ENCODE results near the gene IL23R.

IL23R gene

DNA sequence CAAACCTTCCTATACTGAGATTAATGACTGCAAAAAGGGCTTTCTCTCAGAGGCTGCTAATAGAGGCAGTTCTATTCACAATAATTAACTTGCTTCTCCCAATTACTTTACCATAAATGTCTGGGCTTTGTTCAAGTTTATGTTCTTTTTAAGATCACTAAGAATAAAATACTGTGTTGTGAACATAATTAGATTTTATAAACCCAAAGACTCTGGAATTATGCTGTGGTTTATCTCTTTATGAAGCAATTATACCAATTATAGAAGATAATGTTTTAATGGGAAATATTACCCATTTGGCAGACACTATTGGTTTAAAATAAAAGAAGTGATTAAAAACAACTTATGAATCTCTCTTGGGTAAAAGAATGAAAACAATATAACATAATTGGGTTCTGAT is 97.9 kb downstream of the IL23R start:
- no peak for DNase-seq (ENCODE audit: extremely low read depth, insufficient read length)
- Histone ChIP-seq H3K27me3 (replicated peaks; ENCODE audit: control insufficient read depth, insufficient read depth, low read length) (no peaks in the 10 kb centered on the region), H3K36me3 (ENCODE audit: control insufficient read depth, insufficient read depth, low read length) (no peaks in the 10 kb centered on the region), H3K4me3 (replicated peaks; ENCODE audit: low read depth, low read length) (no peak overlapping the region)
- TF ChIP-seq, protein P1, sequence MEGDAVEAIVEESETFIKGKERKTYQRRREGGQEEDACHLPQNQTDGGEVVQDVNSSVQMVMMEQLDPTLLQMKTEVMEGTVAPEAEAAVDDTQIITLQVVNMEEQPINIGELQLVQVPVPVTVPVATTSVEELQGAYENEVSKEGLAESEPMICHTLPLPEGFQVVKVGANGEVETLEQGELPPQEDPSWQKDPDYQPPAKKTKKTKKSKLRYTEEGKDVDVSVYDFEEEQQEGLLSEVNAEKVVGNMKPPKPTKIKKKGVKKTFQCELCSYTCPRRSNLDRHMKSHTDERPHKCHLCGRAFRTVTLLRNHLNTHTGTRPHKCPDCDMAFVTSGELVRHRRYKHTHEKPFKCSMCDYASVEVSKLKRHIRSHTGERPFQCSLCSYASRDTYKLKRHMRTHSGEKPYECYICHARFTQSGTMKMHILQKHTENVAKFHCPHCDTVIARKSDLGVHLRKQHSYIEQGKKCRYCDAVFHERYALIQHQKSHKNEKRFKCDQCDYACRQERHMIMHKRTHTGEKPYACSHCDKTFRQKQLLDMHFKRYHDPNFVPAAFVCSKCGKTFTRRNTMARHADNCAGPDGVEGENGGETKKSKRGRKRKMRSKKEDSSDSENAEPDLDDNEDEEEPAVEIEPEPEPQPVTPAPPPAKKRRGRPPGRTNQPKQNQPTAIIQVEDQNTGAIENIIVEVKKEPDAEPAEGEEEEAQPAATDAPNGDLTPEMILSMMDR (IDR thresholded peaks at IDR 0.05; ENCODE audit: insufficient read depth, low read length, poor library complexity, severe bottlenecking), result no peak

DNA sequence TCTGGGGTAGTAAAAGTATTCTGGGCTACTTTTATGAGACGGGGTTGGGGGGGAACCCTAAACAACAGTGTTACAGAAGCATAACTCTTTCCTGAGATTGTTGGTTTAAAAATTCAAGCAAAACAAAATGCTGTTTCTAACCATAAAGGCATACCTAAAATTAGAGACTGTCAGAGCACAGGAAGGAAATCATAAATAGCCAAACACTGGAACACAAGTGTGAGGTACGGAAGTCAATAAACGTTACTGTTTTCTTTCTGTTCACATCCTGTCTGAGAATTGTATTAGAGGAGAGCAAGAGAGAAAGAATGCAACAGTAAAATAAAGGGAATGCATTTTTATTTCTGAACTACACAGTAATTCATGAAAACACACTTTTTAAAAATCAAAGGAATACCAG is 98.6 kb downstream of the IL23R start:
- Histone ChIP-seq H3K36me3 (ENCODE audit: control insufficient read depth, insufficient read depth, low read length) (no peaks in the 10 kb centered on the region), H3K27me3 (replicated peaks; ENCODE audit: control insufficient read depth, insufficient read depth, low read length) (no peaks in the 10 kb centered on the region), H3K4me3 (replicated peaks; ENCODE audit: low read depth, low read length) (no peak overlapping the region)
- no peak for DNase-seq (ENCODE audit: extremely low read depth, insufficient read length)
- TF ChIP-seq, protein P1 (IDR thresholded peaks at IDR 0.05; ENCODE audit: insufficient read depth, low read length, poor library complexity, severe bottlenecking), result no peak

DNA sequence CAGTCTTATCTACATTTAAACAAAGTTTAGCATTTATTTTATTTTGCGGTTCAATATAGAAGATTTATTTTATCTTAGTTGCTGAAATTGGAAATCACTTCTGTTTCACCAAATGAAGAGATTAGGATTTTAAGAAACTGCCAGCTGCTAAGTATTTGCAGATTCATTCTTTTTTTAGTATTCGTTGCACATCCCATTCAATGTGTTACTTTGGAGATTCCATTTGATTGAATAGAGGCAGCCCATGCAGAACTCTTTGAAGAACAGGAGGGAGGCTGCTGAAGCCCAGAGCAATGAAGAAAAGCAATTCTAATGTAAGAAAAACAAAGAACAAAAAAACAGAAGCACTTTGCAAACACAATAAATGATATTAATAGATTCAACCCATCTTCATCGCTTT is 102.8 kb downstream of the IL23R start:
- no peaks in the 10 kb centered on the region for H3K27me3 ChIP-seq (replicated peaks; ENCODE audit: control insufficient read depth, insufficient read depth, low read length)
- no peak overlapping the region for H3K4me3 ChIP-seq (replicated peaks; ENCODE audit: low read depth, low read length)
- DNase-seq (ENCODE audit: extremely low read depth, insufficient read length), result no peak
- no peaks in the 10 kb centered on the region for H3K36me3 ChIP-seq (ENCODE audit: control insufficient read depth, insufficient read depth, low read length)
- TF ChIP-seq, protein P1 (IDR thresholded peaks at IDR 0.05; ENCODE audit: insufficient read depth, low read length, poor library complexity, severe bottlenecking), result no peak

DNA sequence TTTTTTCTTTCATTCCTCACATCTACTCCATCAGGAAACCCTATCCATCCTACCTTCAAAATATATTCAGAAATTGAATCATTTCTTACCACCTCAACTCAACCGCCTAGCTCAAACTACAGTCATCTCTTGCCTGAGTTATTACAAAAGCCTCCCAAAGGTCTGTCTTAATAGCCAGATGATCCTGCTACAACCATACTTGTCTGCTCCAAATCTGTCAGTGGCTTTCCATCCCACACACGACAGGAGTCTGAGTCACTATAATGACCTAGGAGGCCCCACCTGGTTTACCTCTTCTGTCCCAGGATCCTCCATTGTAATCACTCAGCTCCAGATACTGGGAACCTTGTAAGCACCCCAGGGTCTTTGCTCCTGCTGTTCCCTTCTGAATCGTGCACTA is 104.3 kb downstream of the IL23R start:
- no peaks in the 10 kb centered on the region for H3K27me3 ChIP-seq (replicated peaks; ENCODE audit: control insufficient read depth, insufficient read depth, low read length)
- no peaks in the 10 kb centered on the region for H3K36me3 ChIP-seq (ENCODE audit: control insufficient read depth, insufficient read depth, low read length)
- TF ChIP-seq, protein P1 (IDR thresholded peaks at IDR 0.05; ENCODE audit: insufficient read depth, low read length, poor library complexity, severe bottlenecking), result no peak
- H3K4me3 ChIP-seq (replicated peaks; ENCODE audit: low read depth, low read length), result no peak overlapping the region
- DNase-seq (ENCODE audit: extremely low read depth, insufficient read length), result no peak

DNA sequence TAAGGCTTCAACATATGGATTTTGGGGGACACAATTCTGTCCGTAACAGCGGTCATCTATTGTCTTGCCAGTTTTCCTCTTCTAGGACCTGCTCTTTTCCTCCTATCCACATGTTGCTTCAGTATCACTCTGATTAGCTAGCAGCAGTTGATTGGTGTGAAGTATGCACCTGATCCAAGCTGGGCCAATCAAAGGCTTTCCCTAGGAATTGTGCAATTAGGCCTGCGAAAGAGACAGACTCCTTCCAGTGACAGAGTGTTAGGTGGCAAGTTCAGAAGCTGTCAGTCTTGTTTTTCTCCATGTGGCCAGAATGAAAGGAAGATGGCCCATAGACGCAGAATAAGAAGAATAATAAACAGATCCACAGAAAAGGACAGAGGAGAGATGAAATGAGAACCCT is 107.3 kb downstream of the IL23R start:
- DNase-seq (ENCODE audit: extremely low read depth, insufficient read length), result no peak
- Histone ChIP-seq H3K4me3 (replicated peaks; ENCODE audit: low read depth, low read length) (no peak overlapping the region), H3K36me3 (ENCODE audit: control insufficient read depth, insufficient read depth, low read length) (no peaks in the 10 kb centered on the region), H3K27me3 (replicated peaks; ENCODE audit: control insufficient read depth, insufficient read depth, low read length) (no peaks in the 10 kb centered on the region)
- TF ChIP-seq, protein P1 (IDR thresholded peaks at IDR 0.05; ENCODE audit: insufficient read depth, low read length, poor library complexity, severe bottlenecking), result no peak

DNA sequence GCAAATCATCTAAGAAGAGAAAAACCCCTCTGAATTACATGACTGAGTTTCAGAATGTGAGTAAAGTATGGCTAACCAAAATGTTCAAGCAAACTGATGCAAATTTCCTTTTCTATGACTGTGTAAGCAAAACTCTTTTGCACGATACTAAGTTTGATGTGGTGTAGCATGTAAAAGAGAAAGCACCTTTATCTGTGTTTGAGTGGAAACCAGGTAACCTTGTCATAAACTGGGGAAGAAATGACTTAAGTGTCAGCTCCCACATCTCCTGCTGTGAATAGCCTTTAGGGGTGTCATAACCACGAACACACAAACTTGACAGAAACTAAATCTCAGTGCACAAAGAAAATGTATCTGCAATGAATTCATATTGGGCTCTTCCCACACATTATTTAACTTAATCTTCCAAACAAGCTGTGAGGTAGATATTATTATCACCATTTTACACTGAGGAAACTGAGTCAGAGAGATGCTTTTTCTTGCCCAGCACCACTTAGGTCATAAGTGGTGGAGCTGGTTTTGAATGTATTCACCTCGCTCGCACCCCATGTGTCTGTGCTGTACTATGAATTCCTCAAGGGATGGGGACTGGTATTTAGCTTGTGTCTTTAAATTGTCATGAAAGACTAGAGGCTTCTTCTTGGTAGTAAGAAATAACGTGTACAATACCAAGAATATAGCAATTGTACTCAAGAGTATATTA is 108.5 kb downstream of the IL23R start:
- DNase-seq (ENCODE audit: extremely low read depth, insufficient read length), result peak; percentile 3
- Histone ChIP-seq H3K36me3 (ENCODE audit: control insufficient read depth, insufficient read depth, low read length) (no peaks in the 10 kb centered on the region), H3K4me3 (replicated peaks; ENCODE audit: low read depth, low read length) (no peak overlapping the region), H3K27me3 (replicated peaks; ENCODE audit: control insufficient read depth, insufficient read depth, low read length) (no peaks in the 10 kb centered on the region)
- TF ChIP-seq, protein P1 (IDR thresholded peaks at IDR 0.05; ENCODE audit: insufficient read depth, low read length, poor library complexity, severe bottlenecking), result no peak
